ENCODE data around the gene TMPRSS6.

The TMPRSS6 gene

GRCh38 chr22:37065180-37065579, 44.3 kb downstream of the TMPRSS6 start:
- peaks cover 24% of the 10 kb centered on the region; the same call in 1 of the 2 replicates for H3K4me1 ChIP-seq (ENCODE audit: insufficient read depth, low read length)
- no peaks in the 10 kb centered on the region for H3K9me3 ChIP-seq (ENCODE audit: control insufficient read depth, insufficient read depth, low read length)
- no peak overlapping the region for H3K9ac ChIP-seq (ENCODE audit: low read depth, low read length)
- no peaks in the 10 kb centered on the region for H3K36me3 ChIP-seq (ENCODE audit: insufficient read depth, low read length)

- H3K9me3 ChIP-seq (ENCODE audit: control insufficient read depth, insufficient read depth, low read length) = no peaks in the 10 kb centered on the region
- no peaks in the 10 kb centered on the region for H3K36me3 ChIP-seq (ENCODE audit: insufficient read depth, low read length)
- no peak overlapping the region for H3K9ac ChIP-seq (ENCODE audit: low read depth, low read length)
- H3K4me1 ChIP-seq (ENCODE audit: insufficient read depth, low read length) = peaks cover 24% of the 10 kb centered on the region; the same call in 1 of the 2 replicates
Measured at GRCh38 chr22:37064553-37064952, 45.0 kb downstream of the TMPRSS6 start.

GRCh38 chr22:37063431-37064420, 45.8 kb downstream of the TMPRSS6 start:
- H3K36me3 ChIP-seq (ENCODE audit: insufficient read depth, low read length) = no peaks in the 10 kb centered on the region
- peaks cover 24% of the 10 kb centered on the region; the same call in 1 of the 2 replicates for H3K4me1 ChIP-seq (ENCODE audit: insufficient read depth, low read length)
- no peaks in the 10 kb centered on the region for H3K9me3 ChIP-seq (ENCODE audit: control insufficient read depth, insufficient read depth, low read length)
- no peak overlapping the region for H3K9ac ChIP-seq (ENCODE audit: low read depth, low read length)

GRCh38 chr22:37062702-37063381, 46.7 kb downstream of the TMPRSS6 start:
- Histone ChIP-seq H3K9ac (ENCODE audit: low read depth, low read length) (no peak overlapping the region), H3K9me3 (ENCODE audit: control insufficient read depth, insufficient read depth, low read length) (no peaks in the 10 kb centered on the region), H3K4me1 (ENCODE audit: insufficient read depth, low read length) (peaks cover 24% of the 10 kb centered on the region; the same call in 1 of the 2 replicates), H3K36me3 (ENCODE audit: insufficient read depth, low read length) (no peaks in the 10 kb centered on the region)

GRCh38 chr22:37062376-37062675, 47.2 kb downstream of the TMPRSS6 start:
- Histone ChIP-seq H3K9ac (ENCODE audit: low read depth, low read length) (no peak overlapping the region), H3K36me3 (ENCODE audit: insufficient read depth, low read length) (no peaks in the 10 kb centered on the region), H3K9me3 (ENCODE audit: control insufficient read depth, insufficient read depth, low read length) (no peaks in the 10 kb centered on the region), H3K4me1 (ENCODE audit: insufficient read depth, low read length) (peaks cover 24% of the 10 kb centered on the region; the same call in 1 of the 2 replicates)

- H3K9me3 ChIP-seq (ENCODE audit: control insufficient read depth, insufficient read depth, low read length) = no peaks in the 10 kb centered on the region
- H3K36me3 ChIP-seq (ENCODE audit: insufficient read depth, low read length) = no peaks in the 10 kb centered on the region
- peaks cover 24% of the 10 kb centered on the region; the same call in 1 of the 2 replicates for H3K4me1 ChIP-seq (ENCODE audit: insufficient read depth, low read length)
- H3K9ac ChIP-seq (ENCODE audit: low read depth, low read length) = no peak overlapping the region
Measured at GRCh38 chr22:37061611-37062375, 47.7 kb downstream of the TMPRSS6 start.

GRCh38 chr22:37060801-37061610, 48.5 kb downstream of the TMPRSS6 start:
- Histone ChIP-seq H3K36me3 (ENCODE audit: insufficient read depth, low read length) (no peaks in the 10 kb centered on the region), H3K9me3 (ENCODE audit: control insufficient read depth, insufficient read depth, low read length) (no peaks in the 10 kb centered on the region), H3K9ac (ENCODE audit: low read depth, low read length) (no peak overlapping the region), H3K4me1 (ENCODE audit: insufficient read depth, low read length) (peaks cover 24% of the 10 kb centered on the region; the same call in 1 of the 2 replicates)

- no peak overlapping the region for H3K9ac ChIP-seq (ENCODE audit: low read depth, low read length)
- H3K4me1 ChIP-seq (ENCODE audit: insufficient read depth, low read length) = peaks cover 24% of the 10 kb centered on the region; the same call in 1 of the 2 replicates
- H3K9me3 ChIP-seq (ENCODE audit: control insufficient read depth, insufficient read depth, low read length) = no peaks in the 10 kb centered on the region
- no peaks in the 10 kb centered on the region for H3K36me3 ChIP-seq (ENCODE audit: insufficient read depth, low read length)
Measured at GRCh38 chr22:37059876-37060449, 49.5 kb downstream of the TMPRSS6 start.

- Histone ChIP-seq H3K9ac (ENCODE audit: low read depth, low read length) (no peak overlapping the region), H3K36me3 (ENCODE audit: insufficient read depth, low read length) (no peaks in the 10 kb centered on the region), H3K4me1 (ENCODE audit: insufficient read depth, low read length) (peaks cover 24% of the 10 kb centered on the region; the same call in 1 of the 2 replicates), H3K9me3 (ENCODE audit: control insufficient read depth, insufficient read depth, low read length) (no peaks in the 10 kb centered on the region)
Measured at GRCh38 chr22:37058917-37059701, 50.4 kb downstream of the TMPRSS6 start.

GRCh38 chr22:37057796-37058510, 51.6 kb downstream of the TMPRSS6 start:
- no peaks in the 10 kb centered on the region for H3K36me3 ChIP-seq (ENCODE audit: insufficient read depth, low read length)
- H3K9me3 ChIP-seq (ENCODE audit: control insufficient read depth, insufficient read depth, low read length) = no peaks in the 10 kb centered on the region
- H3K4me1 ChIP-seq (ENCODE audit: insufficient read depth, low read length) = peaks cover 15% of the 10 kb centered on the region; the same call in 1 of the 2 replicates
- no peak overlapping the region for H3K9ac ChIP-seq (ENCODE audit: low read depth, low read length)

GRCh38 chr22:37057226-37057625, 52.3 kb downstream of the TMPRSS6 start:
- H3K9me3 ChIP-seq (ENCODE audit: control insufficient read depth, insufficient read depth, low read length) = no peaks in the 10 kb centered on the region
- H3K9ac ChIP-seq (ENCODE audit: low read depth, low read length) = no peak overlapping the region
- peaks cover 9% of the 10 kb centered on the region; the same call in 1 of the 2 replicates for H3K4me1 ChIP-seq (ENCODE audit: insufficient read depth, low read length)
- H3K36me3 ChIP-seq (ENCODE audit: insufficient read depth, low read length) = no peaks in the 10 kb centered on the region

- no peaks in the 10 kb centered on the region; the same call in 1 of the 2 replicates for H3K4me1 ChIP-seq (ENCODE audit: insufficient read depth, low read length)
- H3K9me3 ChIP-seq (ENCODE audit: control insufficient read depth, insufficient read depth, low read length) = no peaks in the 10 kb centered on the region
- no peak overlapping the region for H3K9ac ChIP-seq (ENCODE audit: low read depth, low read length)
- no peaks in the 10 kb centered on the region for H3K36me3 ChIP-seq (ENCODE audit: insufficient read depth, low read length)
Measured at GRCh38 chr22:37056246-37056645, 53.3 kb downstream of the TMPRSS6 start.

Data from ES-I3 (cell line).